ENCODE measurements around the gene IGSF6. TPM values are rescaled to one million over a fixed set of nuclear protein-coding genes. Genes with fewer than 3 reads are reported as not detected.
"Not testable (repeated sequence)": the region's sequence is repeated elsewhere in the genome, so short reads cannot be mapped to it uniquely, and the experiment has no call there.

The IGSF6 gene
- total RNA-seq, 1 donor from 2014 or later, result 0.74 TPM

DNA sequence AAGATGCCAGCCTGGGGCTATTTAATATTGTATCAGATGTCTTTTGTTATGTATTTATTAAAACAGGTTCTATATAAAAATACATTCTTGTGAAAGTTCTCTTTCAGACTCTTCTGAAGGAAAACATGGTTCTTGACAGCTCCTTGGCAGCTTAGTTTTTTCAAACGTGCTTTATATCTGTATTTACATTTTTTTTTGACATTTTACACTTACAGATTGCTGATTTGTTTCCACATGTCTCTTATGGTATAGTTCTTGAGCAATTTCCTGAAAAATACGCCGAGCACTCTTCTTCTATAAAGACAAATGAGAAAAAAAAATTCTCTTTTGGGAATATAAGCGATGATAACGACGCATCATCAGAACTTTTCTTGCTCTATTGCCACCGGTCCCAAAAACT lies 9.5 kb downstream of the IGSF6 start:
- Histone ChIP-seq H3K9me3 (no peaks in the 10 kb centered on the region), H3K4me3 (no peak overlapping the region), H3K4me1 (peaks cover 18% of the 10 kb centered on the region), H3K36me3 (peaks cover 0 to 5% of the 10 kb centered on the region in 2 donors), H3K27ac (no peak overlapping the region), H3K27me3 (no peaks in the 10 kb centered on the region)
- intact Hi-C loops (cut with DNase I), result no loop called here
- no peak for TF ChIP-seq POLR2A (IDR thresholded peaks at IDR 0.05)
- TF ChIP-seq, protein P1, sequence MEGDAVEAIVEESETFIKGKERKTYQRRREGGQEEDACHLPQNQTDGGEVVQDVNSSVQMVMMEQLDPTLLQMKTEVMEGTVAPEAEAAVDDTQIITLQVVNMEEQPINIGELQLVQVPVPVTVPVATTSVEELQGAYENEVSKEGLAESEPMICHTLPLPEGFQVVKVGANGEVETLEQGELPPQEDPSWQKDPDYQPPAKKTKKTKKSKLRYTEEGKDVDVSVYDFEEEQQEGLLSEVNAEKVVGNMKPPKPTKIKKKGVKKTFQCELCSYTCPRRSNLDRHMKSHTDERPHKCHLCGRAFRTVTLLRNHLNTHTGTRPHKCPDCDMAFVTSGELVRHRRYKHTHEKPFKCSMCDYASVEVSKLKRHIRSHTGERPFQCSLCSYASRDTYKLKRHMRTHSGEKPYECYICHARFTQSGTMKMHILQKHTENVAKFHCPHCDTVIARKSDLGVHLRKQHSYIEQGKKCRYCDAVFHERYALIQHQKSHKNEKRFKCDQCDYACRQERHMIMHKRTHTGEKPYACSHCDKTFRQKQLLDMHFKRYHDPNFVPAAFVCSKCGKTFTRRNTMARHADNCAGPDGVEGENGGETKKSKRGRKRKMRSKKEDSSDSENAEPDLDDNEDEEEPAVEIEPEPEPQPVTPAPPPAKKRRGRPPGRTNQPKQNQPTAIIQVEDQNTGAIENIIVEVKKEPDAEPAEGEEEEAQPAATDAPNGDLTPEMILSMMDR (IDR thresholded peaks at IDR 0.05), result no peak
- no peak for TF ChIP-seq POLR2AphosphoS5 (IDR thresholded peaks at IDR 0.05; ENCODE audit: insufficient read depth in 1 of 2, low read depth in 1 of 2)
- no peak for DNase-seq (ENCODE audit: extremely low spot score in 2 of 2)

DNA sequence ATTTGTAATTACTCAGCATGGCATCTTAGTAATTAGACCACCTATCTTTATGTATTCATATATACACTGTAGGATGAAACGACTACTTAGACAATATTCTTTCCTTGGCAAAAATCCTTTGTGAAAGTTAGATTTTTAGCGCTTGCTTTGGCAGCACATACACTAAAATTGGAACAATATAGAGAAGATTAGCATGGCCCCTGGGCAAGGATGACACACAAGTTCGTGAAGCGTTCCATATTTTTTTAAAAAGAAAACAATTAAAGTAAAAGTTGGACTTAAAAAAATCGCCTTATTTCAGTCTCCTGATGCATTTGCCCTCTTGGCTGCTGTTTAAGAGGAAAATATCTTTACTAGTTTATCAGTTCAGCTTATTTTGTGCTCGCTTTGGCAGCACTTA lies 10.5 kb downstream of the IGSF6 start:
- no peak overlapping the region for H3K4me3 ChIP-seq
- H3K9me3 ChIP-seq, result no peaks in the 10 kb centered on the region
- TF ChIP-seq POLR2AphosphoS5 (IDR thresholded peaks at IDR 0.05; ENCODE audit: insufficient read depth in 1 of 2, low read depth in 1 of 2) (no peak), POLR2A (IDR thresholded peaks at IDR 0.05) (no peak)
- TF ChIP-seq, protein P1 (IDR thresholded peaks at IDR 0.05), result no peak
- H3K4me1 ChIP-seq, result peaks cover 18% of the 10 kb centered on the region
- intact Hi-C loops (cut with DNase I), result no loop called here
- H3K27ac ChIP-seq, result no peak overlapping the region
- H3K27me3 ChIP-seq, result no peaks in the 10 kb centered on the region
- peaks cover 0 to under 1% of the 10 kb centered on the region in 2 donors for H3K36me3 ChIP-seq
- no peak for DNase-seq (ENCODE audit: extremely low spot score in 2 of 2)

DNA sequence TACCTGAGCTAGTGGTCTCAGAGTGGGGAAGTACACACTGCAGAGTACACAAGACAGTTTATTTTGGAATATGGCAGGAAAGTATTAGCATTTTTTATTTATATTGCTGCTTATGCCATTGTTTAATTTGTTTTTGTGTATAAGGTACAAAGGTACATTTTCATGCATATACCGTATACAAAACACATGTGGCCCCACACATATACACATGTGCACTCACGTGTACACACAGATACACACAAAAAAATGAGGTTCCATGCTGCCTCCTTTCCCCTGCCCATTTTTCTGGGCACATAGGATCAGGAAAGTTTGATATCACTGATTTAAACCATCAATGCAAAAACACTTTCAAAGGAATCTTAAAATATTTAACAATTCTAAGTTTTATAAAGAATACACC lies 12.9 kb downstream of the IGSF6 start:
- no peak overlapping the region for H3K4me3 ChIP-seq
- intact Hi-C loops (cut with DNase I), result no loop called here
- no peak for DNase-seq (ENCODE audit: extremely low spot score in 2 of 2)
- H3K4me1 ChIP-seq, result no peaks in the 10 kb centered on the region
- H3K27ac ChIP-seq, result no peak overlapping the region
- TF ChIP-seq, protein P1 (IDR thresholded peaks at IDR 0.05), result no peak
- no peak for TF ChIP-seq POLR2A (IDR thresholded peaks at IDR 0.05)
- TF ChIP-seq POLR2AphosphoS5 (IDR thresholded peaks at IDR 0.05; ENCODE audit: insufficient read depth in 1 of 2, low read depth in 1 of 2), result no peak
- no peaks in the 10 kb centered on the region for H3K27me3 ChIP-seq
- H3K9me3 ChIP-seq, result no peaks in the 10 kb centered on the region
- no peaks in the 10 kb centered on the region for H3K36me3 ChIP-seq

DNA sequence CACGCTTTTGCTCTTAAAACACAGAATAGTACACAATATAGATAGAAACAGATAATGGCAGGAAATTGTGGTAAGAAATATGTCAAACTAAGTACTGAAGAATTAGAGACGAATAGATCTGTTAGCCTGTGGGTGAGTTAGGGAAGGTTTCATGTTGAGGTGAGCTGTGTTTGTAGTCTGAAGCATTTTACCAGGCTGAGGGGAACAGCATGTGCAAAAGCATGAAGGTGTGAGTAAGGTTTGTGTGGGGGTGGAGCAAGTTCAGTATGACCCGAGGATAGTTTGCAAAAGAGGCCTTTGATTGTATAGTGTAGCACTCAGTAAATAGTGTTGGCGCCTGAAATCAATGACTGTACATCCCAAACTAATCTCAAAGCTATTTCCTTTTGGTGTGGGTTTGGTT lies 13.8 kb downstream of the IGSF6 start:
- intact Hi-C loops (cut with DNase I), result no loop called here
- Histone ChIP-seq H3K4me1 (no peaks in the 10 kb centered on the region), H3K27me3 (no peaks in the 10 kb centered on the region), H3K9me3 (no peaks in the 10 kb centered on the region), H3K27ac (no peak overlapping the region), H3K36me3 (no peaks in the 10 kb centered on the region), H3K4me3 (no peak overlapping the region)
- DNase-seq (ENCODE audit: extremely low spot score in 2 of 2), result no peak
- no peak for TF ChIP-seq POLR2AphosphoS5 (IDR thresholded peaks at IDR 0.05; ENCODE audit: insufficient read depth in 1 of 2, low read depth in 1 of 2)
- TF ChIP-seq, protein P1 (IDR thresholded peaks at IDR 0.05), result no peak
- no peak for TF ChIP-seq POLR2A (IDR thresholded peaks at IDR 0.05)

DNA sequence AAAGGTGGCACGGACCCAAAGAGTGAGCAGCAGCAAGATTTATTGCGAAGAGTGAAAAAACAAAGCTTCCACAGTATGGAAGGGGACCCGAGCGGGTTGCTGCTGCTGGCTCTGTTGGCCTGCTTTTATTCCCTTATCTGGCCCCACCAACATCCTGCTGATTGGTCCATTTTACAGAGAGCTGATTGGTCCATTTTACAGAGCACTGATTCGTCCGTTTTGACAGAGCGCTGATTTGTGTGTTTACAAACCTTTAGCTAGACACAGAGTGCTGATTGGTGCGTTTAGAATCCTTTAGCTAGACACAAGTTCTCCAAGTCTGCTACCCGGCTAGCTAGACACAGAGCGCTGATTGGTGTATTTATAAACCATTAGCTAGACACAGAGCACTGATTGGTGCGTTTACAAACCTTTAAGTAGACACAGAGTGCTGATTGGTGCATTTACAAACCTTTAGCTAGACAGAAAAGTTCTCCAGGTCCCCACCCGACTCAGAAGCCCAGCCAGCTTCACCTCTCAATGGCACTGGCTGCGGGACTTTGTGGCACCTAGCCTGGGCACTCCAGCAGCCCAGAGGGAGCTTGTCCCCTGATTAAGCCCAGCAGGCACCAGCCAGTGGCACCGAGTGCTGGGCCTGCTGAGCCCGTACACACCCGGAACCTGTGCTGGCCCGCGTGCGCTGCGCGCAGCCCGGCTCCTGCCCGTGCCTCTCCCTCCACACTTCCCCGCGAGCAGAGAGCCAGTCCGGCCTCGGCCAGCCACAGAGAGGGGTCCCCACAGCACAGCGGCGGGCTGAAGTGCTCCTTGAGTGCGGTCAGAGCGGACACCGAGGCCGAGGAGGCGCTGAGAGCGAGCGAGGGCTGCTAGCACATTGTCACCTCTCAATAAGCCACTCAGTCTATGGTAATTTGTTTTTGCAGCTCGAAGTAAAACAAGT lies 15.1 kb downstream of the IGSF6 start:
- Histone ChIP-seq H3K9me3 (no peaks in the 10 kb centered on the region), H3K4me1 (no peaks in the 10 kb centered on the region), H3K27me3 (no peaks in the 10 kb centered on the region), H3K4me3 (no peak overlapping the region), H3K36me3 (no peaks in the 10 kb centered on the region), H3K27ac (no peak overlapping the region)
- DNase-seq (ENCODE audit: extremely low spot score in 2 of 2), result no peak
- intact Hi-C loops (cut with DNase I), result no loop called here
- no peak for TF ChIP-seq POLR2A (IDR thresholded peaks at IDR 0.05)
- TF ChIP-seq, protein P1 (IDR thresholded peaks at IDR 0.05), result no peak
- TF ChIP-seq POLR2AphosphoS5 (IDR thresholded peaks at IDR 0.05; ENCODE audit: insufficient read depth in 1 of 2, low read depth in 1 of 2), result no peak

DNA sequence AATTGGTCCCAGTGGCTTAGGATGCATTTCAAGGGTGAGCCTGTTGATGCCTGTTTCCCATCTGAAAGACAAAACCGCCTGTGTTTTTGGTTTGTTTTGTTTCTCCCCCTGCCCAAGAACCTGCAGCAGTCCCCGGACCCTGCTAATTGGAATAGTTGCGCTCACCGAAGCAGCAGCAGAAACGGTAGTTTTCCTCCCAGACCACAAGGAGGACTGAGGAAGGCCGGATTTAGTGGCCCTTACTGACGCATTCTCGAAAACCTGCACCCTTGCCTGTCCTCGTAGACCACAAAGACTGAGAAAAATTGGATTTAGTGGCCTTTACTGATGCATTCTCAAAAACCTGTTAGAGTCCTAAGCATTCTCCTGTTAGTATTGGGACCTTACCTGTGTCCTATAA lies 16.7 kb downstream of the IGSF6 start:
- H3K4me1 ChIP-seq; intact Hi-C loops (cut with DNase I); H3K36me3 ChIP-seq; H3K27ac ChIP-seq; H3K27me3 ChIP-seq; H3K4me3 ChIP-seq; H3K9me3 ChIP-seq; DNase-seq (ENCODE audit: extremely low spot score in 2 of 2): not testable (repeated sequence)

All from vagina (tissue), 2 donors.